GM10266 (cell line): ENCODE results near the gene ZNF714.

Experiments
- DNase-seq: peaks from one replicate; pipeline ENCODE4 v3.0.0; 2012; ENCODE audit errors: extremely low spot score
- TF ChIP-seq, protein P1 (sequence below): IDR thresholded peaks from 2 replicates; pipeline ENCODE4 v1.5.1; 2012; ENCODE audit warnings: mild to moderate bottlenecking, low read depth; ENCODE audit not compliant: control insufficient read depth, insufficient read depth; ENCODE audit errors: missing control alignments

Gene ZNF714

DNA sequence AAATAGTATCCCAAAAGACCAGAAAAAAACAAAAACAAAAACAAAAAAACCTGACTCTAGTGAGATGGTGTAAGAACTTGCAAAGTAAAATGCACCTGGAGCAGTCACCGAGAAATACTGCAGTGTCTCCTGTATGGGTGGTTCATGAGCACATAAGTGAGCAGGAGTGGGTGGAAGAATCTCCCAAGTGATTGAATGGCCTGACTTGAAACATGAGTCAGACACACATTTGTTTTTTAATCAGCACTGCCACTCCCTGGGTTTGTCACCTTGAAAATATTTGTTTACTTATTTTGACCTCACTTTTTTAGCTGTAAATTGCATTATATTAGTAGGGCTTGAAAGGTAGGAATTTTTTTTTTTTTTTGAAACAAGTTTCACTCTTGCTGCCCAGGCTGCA lies 61.9 kb downstream of the ZNF714 start:
- TF ChIP-seq, protein P1, sequence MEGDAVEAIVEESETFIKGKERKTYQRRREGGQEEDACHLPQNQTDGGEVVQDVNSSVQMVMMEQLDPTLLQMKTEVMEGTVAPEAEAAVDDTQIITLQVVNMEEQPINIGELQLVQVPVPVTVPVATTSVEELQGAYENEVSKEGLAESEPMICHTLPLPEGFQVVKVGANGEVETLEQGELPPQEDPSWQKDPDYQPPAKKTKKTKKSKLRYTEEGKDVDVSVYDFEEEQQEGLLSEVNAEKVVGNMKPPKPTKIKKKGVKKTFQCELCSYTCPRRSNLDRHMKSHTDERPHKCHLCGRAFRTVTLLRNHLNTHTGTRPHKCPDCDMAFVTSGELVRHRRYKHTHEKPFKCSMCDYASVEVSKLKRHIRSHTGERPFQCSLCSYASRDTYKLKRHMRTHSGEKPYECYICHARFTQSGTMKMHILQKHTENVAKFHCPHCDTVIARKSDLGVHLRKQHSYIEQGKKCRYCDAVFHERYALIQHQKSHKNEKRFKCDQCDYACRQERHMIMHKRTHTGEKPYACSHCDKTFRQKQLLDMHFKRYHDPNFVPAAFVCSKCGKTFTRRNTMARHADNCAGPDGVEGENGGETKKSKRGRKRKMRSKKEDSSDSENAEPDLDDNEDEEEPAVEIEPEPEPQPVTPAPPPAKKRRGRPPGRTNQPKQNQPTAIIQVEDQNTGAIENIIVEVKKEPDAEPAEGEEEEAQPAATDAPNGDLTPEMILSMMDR = no peak

GRCh38 chr19:21147540-21147939 lies 65.5 kb downstream of the ZNF714 start:
- DNase-seq = no peak
- TF ChIP-seq, protein P1 = no peak

More for the DNA sequence above, 61.9 kb downstream of the ZNF714 start:
- DNase-seq = no peak

- no peak for DNase-seq
- TF ChIP-seq, protein P1 = no peak
Observed at GRCh38 chr19:21148681-21149080, 66.7 kb downstream of the ZNF714 start.

DNA sequence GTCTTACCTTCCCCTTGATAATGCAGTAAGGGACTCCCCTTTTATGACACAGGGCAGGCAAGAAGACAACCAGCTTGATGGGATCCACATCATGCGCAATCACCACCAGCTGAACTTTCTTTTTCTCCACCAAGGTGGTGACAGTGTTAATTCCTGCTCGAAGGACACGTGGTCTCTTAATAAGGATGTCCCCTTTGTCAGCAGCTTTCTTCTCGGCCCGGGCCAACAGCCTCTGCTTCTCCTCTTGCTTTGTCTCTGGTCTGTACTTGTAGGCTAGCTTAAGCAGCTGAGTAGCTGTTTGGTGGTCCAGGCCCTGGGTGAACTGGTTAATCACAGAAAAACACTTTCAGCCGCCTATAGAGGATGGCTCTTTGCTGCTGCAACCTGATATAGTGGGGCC lies 67.9 kb downstream of the ZNF714 start:
- TF ChIP-seq, protein P1 = no peak
- no peak for DNase-seq

DNA sequence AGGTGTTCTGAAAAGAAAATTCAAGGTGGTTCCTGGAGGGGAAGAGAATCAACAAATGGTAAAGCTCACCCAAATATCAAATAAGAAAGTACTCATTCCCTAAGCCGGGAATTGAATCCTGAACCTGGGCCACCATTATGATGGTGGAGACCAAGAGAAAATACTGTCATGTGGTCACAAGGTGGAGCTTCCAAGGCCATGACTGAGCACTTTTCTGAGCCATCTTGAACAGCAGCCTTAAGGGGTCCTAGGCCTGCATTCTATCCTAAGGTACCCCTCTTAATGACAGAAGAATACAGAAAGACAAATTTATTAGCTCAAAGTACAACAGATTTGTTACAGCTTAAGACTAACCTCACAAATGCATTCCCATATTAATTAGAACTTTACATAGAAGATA lies 69.5 kb downstream of the ZNF714 start:
- no peak for DNase-seq
- TF ChIP-seq, protein P1 = no peak

- no peak for DNase-seq
- TF ChIP-seq, protein P1 = no peak
Observed at GRCh38 chr19:21158523-21159135, 76.6 kb downstream of the ZNF714 start.

DNA sequence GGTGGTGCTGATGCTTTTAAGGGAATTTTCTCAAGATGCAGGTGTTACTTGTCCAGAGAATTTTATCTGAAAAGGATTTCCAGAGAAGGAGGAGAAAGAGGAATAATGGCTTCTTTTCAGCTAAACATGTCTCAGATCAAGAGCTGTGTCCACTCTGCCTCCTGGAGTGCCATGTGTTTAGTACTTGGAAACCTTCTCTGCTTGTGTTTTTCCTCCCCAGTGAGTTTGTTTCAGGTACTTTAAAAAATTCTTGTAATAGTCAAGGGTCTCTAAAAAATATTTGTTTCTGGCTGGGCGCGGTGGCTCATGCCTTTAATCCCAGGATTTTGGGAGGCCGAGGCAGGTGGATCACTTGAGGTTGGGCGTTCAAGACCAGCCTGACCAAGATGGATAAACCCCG lies 82.5 kb downstream of the ZNF714 start:
- DNase-seq = no peak
- TF ChIP-seq, protein P1 = no peak
